Activated naive CD8-positive, alpha-beta T cell treated with anti-CD3 and anti-CD28 coated beads, Interleukin-2, amount 50 U/mL, for 16 hours (primary cell): ENCODE results near the gene SSBP2.

Source experiments
- DNase-seq: peaks from one replicate; pipeline ENCODE4 v3.0.0-alpha.2; 2020; ENCODE audit warnings: low read depth, low spot score

The SSBP2 gene

GRCh38 chr5:81751009-81751835 lies at the start of gene SSBP2:
TSS of gene SSBP2 (minus strand) at chr5:81751097. CDS start at chr5:81751042, 55 bp downstream.
- peak; percentile 96 for DNase-seq

- no peak for DNase-seq
Measured at GRCh38 chr5:81795666-81796065, 44.8 kb upstream of the SSBP2 start.

DNA sequence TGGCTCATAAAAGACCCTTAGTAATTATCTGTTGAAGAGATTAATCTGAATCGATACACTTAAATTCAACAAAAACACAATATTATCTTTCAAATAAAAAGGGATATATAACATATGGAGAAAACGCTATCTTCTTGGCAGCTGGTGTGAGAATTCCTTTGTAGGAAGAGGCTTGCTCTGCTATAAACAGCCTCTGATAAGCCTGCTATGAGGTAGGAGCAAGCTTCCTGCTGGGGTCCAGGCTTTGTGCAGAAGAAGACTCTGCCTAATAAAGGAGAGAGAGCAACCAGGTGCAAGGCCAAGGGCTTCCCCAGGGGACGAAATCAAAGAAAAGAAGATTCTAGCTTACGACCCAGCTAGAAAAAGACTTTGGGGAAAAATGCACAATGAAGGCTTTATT lies 43.3 kb upstream of the SSBP2 start:
- no peak for DNase-seq

GRCh38 chr5:81790336-81790735 lies 39.4 kb upstream of the SSBP2 start:
- DNase-seq: no peak

DNA sequence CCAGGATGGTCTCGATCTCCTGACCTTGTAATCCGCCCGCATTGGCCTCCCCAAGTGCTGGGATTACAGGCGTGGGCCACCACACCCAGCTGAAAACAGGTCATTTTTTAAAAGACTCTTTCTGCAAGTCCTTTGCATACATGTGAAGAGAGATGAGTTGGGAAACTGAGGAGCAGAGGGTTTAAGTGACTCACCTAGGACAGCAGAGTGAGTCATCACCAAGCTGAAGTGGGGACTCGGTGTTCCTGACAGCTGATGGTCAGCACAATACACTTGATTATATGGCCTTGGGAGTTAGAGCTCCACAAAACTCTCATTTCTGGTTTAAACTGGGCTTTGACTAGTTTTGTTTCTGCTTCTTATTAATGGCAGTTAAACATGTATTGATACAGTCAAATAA lies 38.1 kb upstream of the SSBP2 start:
- DNase-seq: no peak

DNA sequence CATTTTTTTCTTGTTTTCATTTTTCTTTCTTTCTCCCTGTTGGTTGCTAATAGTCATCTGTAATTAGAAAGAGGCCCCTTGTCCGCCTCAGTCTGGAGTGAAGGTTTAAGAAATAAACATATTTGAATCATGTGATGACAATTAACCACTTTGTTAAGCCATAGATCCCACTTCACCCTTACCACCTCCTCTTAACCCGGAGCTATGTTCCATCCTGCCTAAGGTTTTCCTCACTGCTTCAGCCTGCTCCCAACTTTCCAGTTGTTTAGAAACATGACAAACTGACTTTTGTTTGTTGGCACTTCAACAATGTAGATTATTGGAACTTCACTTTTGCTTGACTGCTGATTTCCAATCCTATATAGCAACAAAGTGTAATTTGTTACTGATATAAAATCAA lies 37.4 kb upstream of the SSBP2 start:
- no peak for DNase-seq

DNA sequence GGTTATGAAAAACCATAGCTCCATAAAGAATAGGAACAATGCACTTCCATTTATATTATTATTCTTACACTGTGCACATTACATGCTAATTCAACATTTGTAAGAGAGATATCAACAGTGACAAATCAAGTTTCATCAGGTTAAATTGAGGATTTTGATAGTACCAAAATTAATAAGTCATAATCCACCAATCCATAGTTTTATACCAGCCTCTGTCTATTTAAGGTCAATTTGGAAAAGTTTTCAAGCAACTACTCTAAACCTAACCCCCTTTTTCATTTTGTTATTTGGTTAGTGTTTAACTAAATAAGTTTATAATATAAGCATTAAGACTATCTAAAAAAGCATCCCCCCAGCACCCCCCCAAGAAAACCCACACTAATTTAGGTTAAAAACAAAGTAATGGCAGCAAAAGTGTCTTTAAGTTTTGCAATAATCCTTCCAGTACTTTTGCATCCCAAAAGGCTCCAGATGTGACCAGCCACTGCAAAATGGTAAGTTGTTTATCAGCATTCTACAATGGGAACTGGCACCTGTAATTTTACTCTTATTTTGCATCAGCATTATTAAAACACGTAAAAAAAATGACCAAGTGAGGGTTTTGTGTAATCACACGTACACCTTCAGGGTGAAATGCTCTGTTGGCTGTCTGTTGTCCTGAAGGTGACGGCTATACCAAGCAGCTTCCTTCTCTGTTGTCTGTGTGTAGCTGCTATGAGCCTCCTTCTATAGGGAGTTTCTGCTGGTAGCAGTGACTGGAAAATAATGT lies 36.8 kb upstream of the SSBP2 start:
- no peak for DNase-seq

DNA sequence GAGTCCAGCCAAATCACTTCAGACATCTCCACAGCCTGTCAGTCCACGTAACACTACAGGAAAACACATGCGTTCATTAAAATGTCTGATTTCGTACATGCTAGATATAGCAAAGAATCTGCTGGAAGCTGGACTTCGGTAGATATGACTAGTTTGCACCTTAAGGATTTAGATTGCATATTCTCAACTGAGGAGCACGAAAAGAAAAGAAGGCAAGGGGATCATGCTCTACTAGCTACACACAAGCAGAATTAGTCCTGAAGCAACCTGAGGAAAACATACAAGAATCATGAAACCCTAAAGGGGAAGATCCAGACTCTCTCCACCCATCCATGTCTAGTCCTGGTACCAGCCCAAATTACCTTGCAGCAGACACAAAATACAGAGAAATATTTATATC lies 36.1 kb upstream of the SSBP2 start:
- no peak for DNase-seq

DNA sequence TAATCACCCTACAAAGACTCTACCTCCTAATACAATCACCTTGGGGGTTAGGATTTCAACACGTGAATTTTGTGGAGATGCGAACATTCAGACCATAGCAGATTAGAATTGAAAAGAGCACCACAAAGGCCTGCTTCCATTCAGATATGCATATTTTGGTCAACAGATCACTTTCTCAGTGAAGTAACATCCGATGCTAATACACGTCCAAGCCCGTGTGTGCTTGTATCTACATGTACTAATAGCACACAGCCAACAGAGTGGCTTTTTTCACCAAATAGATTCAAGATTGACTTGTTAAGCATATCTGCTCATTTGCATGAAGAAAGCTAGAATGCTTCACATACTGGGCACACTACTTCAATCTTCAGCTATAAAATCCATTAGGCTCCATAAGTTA lies 35.6 kb upstream of the SSBP2 start:
- no peak for DNase-seq

GRCh38 chr5:81785322-81785721 lies 34.4 kb upstream of the SSBP2 start:
- no peak for DNase-seq

- no peak for DNase-seq
Measured at GRCh38 chr5:81783401-81783800, 32.5 kb upstream of the SSBP2 start.

DNA sequence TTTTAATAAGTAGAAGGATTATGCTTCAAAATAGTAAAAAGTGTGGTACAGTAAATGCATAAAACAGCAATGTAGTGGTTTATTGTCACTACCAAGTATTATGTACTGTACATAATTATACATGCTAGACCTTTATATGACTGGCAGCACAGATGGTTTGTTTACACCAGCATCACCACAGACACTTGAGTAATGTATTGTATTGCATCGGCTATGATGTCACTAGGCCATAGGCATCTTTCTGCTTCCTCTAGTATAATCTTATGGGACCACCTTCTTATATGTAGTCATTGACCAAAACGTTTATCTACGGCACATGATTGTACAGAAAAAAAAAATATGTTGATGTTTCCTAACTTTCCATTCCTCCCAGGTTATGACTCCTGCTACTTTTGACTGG lies 31.9 kb upstream of the SSBP2 start:
- DNase-seq: no peak

DNA sequence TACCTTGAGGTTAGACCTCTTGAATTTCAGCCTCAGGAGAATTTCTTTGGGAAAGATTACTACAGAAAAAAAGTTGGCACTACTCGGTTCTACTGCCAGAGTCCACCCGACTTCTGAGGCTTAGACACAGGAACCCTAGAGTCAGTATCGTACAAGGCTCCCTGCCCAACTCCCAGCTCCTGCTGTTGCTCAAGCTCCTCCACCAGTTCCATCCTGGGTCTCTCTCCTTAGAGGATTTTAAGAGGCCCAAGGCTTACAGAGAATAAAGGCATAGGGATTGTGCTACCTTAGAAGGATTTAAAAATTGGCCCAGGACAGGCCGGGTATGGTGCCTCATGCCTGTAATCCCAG lies 29.0 kb upstream of the SSBP2 start:
- no peak for DNase-seq

DNA sequence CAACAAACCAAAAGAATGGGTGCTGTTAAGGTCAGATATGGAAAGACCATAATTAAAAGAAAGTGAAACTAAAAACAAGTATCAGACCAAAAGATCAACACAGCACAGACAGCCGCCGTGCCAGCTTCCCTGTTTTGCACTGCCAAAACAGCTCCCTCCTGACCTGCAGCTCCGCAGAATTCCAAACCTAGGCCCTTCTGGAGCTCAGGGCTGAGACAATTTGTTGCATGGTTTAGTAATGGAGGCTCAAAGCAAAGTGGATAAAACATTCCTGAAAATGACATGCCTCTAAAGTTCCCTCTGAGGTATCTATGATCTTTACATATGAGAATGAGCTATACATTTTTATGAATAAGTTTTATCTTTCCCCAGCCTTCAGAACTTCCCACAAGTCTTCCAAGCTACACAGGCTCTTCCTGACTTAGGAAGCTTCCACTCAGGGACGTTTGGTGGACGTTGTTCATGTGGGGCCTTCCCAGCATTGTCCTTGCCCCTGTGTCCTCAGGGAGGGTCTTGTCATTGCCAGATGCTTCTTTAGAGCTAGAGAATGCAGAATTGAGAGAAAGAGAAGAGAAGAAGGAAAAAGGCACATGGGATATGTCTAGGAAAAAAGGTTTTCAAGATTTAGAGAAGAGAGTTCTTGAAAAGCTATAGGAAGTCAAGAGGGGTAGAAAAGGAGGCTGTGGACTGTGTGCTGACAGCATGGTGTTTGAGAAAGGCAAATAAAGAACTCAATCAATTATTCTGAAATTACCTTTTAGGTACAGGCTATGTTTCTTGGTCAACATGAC lies 28.4 kb upstream of the SSBP2 start:
- DNase-seq: no peak

GRCh38 chr5:81778642-81779041 lies 27.7 kb upstream of the SSBP2 start:
- DNase-seq: no peak

GRCh38 chr5:81776258-81776657 lies 25.4 kb upstream of the SSBP2 start:
- DNase-seq: no peak

DNA sequence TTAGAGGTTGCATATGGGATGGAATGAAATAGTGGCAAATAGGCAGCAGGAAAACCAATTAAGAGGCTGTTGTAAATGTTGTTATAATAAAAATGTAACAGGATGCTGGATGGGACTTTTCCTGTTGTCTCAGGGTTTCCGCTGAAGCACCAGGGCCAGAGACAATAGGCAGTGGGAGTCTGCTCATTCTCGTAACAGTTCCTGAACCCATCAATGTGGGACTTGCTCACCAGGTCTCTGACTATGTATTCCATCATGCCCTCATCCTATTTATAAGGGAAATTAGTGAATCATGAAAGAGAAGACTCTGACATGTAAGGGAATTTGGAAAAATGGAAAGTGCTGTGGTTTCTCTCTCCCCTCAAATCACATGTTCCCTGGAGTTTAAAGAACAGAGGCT lies 23.5 kb upstream of the SSBP2 start:
- DNase-seq: no peak

GRCh38 chr5:81773574-81773973 lies 22.7 kb upstream of the SSBP2 start:
- DNase-seq: no peak

- DNase-seq: no peak
Measured at GRCh38 chr5:81773161-81773560, 22.3 kb upstream of the SSBP2 start.

DNA sequence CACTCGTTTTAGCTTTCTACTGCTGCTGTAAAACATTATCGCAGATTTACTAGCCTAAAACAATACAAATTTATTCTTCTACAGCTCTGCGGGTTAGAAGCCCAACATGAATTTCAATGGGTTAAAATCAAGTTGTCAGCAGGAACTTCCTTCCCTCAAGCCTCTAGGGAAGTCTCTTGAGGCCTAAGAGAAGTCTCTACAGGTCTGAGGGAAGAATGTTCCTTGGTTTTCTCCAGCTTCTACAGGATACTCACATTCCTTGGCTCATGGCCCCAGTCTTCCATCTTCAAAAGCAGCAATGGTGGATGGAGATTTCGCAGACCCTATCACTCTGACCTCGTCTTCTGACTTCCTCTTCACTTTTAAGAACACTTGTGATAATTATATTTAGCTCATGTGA lies 21.6 kb upstream of the SSBP2 start:
- DNase-seq: no peak

DNA sequence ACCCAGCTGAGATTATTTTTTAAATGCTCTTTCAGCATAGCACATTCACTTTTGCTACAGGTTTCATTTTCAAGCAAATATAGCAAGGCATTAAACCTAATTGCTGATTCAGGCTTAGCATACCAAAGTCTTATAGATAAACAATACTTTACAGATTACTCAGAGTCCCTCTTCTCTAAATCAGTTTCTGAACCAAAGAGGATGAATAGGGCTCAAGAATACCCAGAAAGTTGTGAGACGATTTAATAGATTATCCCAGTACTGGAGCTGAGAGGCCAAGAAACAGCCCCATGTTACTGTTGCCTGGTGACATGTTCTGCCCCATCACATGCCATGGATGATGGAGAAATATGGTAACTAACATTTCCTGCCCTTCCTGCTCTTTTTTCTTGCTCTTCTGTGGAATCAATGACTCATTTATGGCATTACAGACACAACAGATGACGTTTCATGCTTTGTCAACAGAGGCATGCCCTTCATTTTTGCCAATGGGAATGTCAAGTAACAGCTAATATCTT lies 18.1 kb upstream of the SSBP2 start:
- DNase-seq: no peak

DNA sequence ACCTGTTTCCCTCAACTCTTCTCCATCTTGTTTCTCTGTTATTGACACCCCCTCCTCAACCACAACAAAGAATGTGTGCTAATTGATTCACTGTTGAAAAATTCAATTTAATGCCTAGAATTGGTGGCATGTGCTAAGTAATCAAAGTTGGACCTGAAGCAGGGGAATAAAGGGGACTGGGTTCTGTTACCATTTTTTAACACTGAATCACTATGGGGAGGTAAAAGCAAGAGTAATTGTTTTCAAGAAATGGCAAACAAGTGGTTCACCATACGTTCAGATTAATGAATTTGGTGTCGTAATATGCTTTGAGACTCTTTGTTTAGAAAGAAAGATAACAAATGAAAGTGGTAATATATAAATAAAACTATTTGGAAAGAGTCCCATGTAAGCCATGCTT lies 17.0 kb upstream of the SSBP2 start:
- no peak for DNase-seq
